Measurements from ENCODE around the gene MGAT3. TPM values are rescaled to one million over a fixed set of nuclear protein-coding genes. Genes with fewer than 3 reads are reported as not detected.

Gene MGAT3
- total and polyA plus RNA-seq, 2 of the 13 experiments (the other 11 are each of a cell fraction or from before 2014, with no cell fraction given) = 0.11 to 0.15 TPM

GRCh38 chr22:39515266-39516050, 58.6 kb downstream of the MGAT3 start:
- peak; percentile 54 for TF ChIP-seq RBM22 (optimal IDR thresholded peaks at IDR 0.05; ENCODE audit: low read length)
- no peak for TF ChIP-seq RNF2 (conservative IDR thresholded peaks at IDR 0.05; ENCODE audit: low read depth)
- TF ChIP-seq RBFOX2 (IDR thresholded peaks at IDR 0.05; ENCODE audit: low read depth, low read length) = 0 out of 2 replicates have a peak, but pooled peaks have one; percentile 9
- 95% methylated on average over 12 of the region's 12 CpGs for WGBS (ENCODE audit: low lambda C conversion rate)
- ChIA-PET POLR2A (interaction anchor here (0.8 to 4.2 kb wide), 9 partner anchors 7 to 19 kb away, joined by 3 to 32 read pairs (median 7); partner anchors contain the start of gene MIEF1), CTCF (ENCODE audit: low intra/inter-chr PET ratio, low total read pairs) (interaction anchor here (1.7 to 2.9 kb wide), 2 partner anchors 20 to 22 kb away, joined by 11 to 12 read pairs; no protein-coding TSS in a partner anchor)
- H3K27me3 ChIP-seq (ENCODE audit: control insufficient read depth in 1 of 2, insufficient read depth in 2 of 2, low read length in 2 of 2) = no peaks in the 10 kb centered on the region; a peak in 1 of 5 replicates
- no peak for FAIRE-seq
- no peak overlapping the region for H3K27ac ChIP-seq (ENCODE audit: extremely low read length, insufficient read depth, low read length)
- no peak overlapping the region for H3K9ac ChIP-seq (ENCODE audit: insufficient read depth, low read depth, low read length)
- BruUV-seq (replicated peaks) = no TSS peak
- H3K4me3 ChIP-seq (replicated peaks in 1 of 3; ENCODE audit: insufficient read depth in 1 of 3, low read depth in 2 of 3, low read length in 3 of 3) = no peak overlapping the region
- H2AFZ ChIP-seq (ENCODE audit: low read length) = no peak overlapping the region
- H3K4me1 ChIP-seq (ENCODE audit: insufficient read depth, low read length) = peaks cover 19% of the 10 kb centered on the region
- no peak overlapping the region for H3K4me2 ChIP-seq (ENCODE audit: low read depth, low read length)
- peaks cover 18% of the 10 kb centered on the region for H3K79me2 ChIP-seq (ENCODE audit: insufficient read depth, low read length)
- in situ Hi-C loops (cut with HindIII; ENCODE audit: extremely low pct_ligation_motif_present, low pct_unique_long_range_greater_than_20kb) (no loop called here), intact Hi-C loops (cut with micrococcal nuclease; ENCODE audit: unreplicated experiment) (no loop called here)
- no peak for ATAC-seq
- H3K9me3 ChIP-seq (ENCODE audit: low read length) = no peaks in the 10 kb centered on the region
- no peak for DNase-seq (ENCODE audit: low spot score)
- H4K20me1 ChIP-seq (ENCODE audit: insufficient read depth, low read length) = peaks cover 16% of the 10 kb centered on the region; the same call in 1 of the 2 replicates
- peaks cover 33 to 57% of the 10 kb centered on the region in 2 experiments for H3K36me3 ChIP-seq (replicated peaks in 1 of 2; ENCODE audit: control insufficient read depth in 1 of 2, insufficient read depth in 2 of 2, low read length in 2 of 2)

GRCh38 chr22:39517470-39517869, 60.7 kb downstream of the MGAT3 start:
- CTCF ChIA-PET (ENCODE audit: low intra/inter-chr PET ratio, low total read pairs) = no interaction called here
- BruUV-seq (replicated peaks) = no TSS peak

More at GRCh38 chr22:39517470-39517869, 60.7 kb downstream of the MGAT3 start:
- no peak overlapping the region for H2AFZ ChIP-seq (ENCODE audit: low read length)
- intact Hi-C loops (cut with micrococcal nuclease; ENCODE audit: unreplicated experiment) = no loop called here
- ATAC-seq (no peak), FAIRE-seq (no peak), DNase-seq (ENCODE audit: low spot score) (no peak)
- TF ChIP-seq THYN1 (CRISPR knock-in tag; IDR thresholded peaks at IDR 0.05; ENCODE audit: borderline replicate concordance, low read depth) (no peak), POLR2AphosphoS5 (IDR thresholded peaks at IDR 0.05; ENCODE audit: low read depth, low read length) (peak; percentile 11; the same call in 1 of the 2 replicates), ASH2L (IDR thresholded peaks at IDR 0.05; ENCODE audit: insufficient read length, low read depth, low read length) (no peak), ZNF546 (CRISPR knock-in tag; conservative IDR thresholded peaks at IDR 0.05) (no peak), RBFOX2 (IDR thresholded peaks at IDR 0.05; ENCODE audit: low read depth, low read length) (0 out of 2 replicates have a peak, but pooled peaks have one; percentile 17), SSRP1 (CRISPR knock-in tag; IDR thresholded peaks at IDR 0.05) (0 out of 2 replicates have a peak, but pooled peaks have one; percentile 48), ZNF354B (CRISPR knock-in tag; IDR thresholded peaks at IDR 0.05) (no peak), POLR2A (IDR thresholded peaks at IDR 0.05; ENCODE audit: insufficient read depth in 1 of 2, low read depth in 2 of 2, low read length in 2 of 2) (peak in 1 of 2 experiments; percentile 28; a peak in 1 of 4 replicates)
- TF ChIP-seq, protein P1, sequence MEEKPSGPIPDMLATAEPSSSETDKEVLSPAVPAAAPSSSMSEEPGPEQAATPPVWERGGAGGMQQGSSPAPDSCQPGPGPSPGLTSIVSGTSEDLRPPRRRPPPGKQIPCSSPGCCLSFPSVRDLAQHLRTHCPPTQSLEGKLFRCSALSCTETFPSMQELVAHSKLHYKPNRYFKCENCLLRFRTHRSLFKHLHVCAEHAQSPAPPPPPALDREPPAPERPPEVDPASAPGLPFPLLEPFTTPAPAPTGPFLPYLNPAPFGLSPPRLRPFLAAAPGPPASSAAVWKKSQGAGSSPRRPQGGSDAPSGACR (CRISPR knock-in tag; IDR thresholded peaks at IDR 0.05) = no peak
- 79% methylated on average over 3 of the region's 3 CpGs for WGBS (ENCODE audit: low lambda C conversion rate)
- peaks cover 35% of the 10 kb centered on the region for H3K79me2 ChIP-seq (ENCODE audit: insufficient read depth, low read length)
- no peak overlapping the region for H3K4me3 ChIP-seq (replicated peaks in 1 of 3; ENCODE audit: insufficient read depth in 1 of 3, low read depth in 2 of 3, low read length in 3 of 3)
- peaks cover 31% of the 10 kb centered on the region for H3K4me1 ChIP-seq (ENCODE audit: insufficient read depth, low read length)
- H3K9me3 ChIP-seq (ENCODE audit: low read length) = no peaks in the 10 kb centered on the region
- H3K27me3 ChIP-seq (ENCODE audit: control insufficient read depth in 1 of 2, insufficient read depth in 2 of 2, low read length in 2 of 2) = no peaks in the 10 kb centered on the region; a peak in 1 of 5 replicates
- H3K36me3 ChIP-seq (replicated peaks in 1 of 2; ENCODE audit: control insufficient read depth in 1 of 2, insufficient read depth in 2 of 2, low read length in 2 of 2) = peaks cover 26 to 51% of the 10 kb centered on the region in 2 experiments
- peaks cover 35% of the 10 kb centered on the region for H4K20me1 ChIP-seq (ENCODE audit: insufficient read depth, low read length)
- in situ Hi-C loops (cut with HindIII; ENCODE audit: extremely low pct_ligation_motif_present, low pct_unique_long_range_greater_than_20kb) = no loop called here
- H3K27ac ChIP-seq (ENCODE audit: extremely low read length, insufficient read depth, low read length) = no peak overlapping the region
- H3K9ac ChIP-seq (ENCODE audit: insufficient read depth, low read depth, low read length) = no peak overlapping the region
- H3K4me2 ChIP-seq (ENCODE audit: low read depth, low read length) = no peak overlapping the region
- POLR2A ChIA-PET = interaction anchor here (0.7 to 4.2 kb wide), 5 partner anchors 10 to 19 kb away, joined by 3 to 32 read pairs (median 3); partner anchors contain the start of gene MIEF1
